CD4-positive, alpha-beta T cell treated with Interleukin-6 for 4 hours (primary cell): ENCODE data around the gene CCDC112.

ENCODE experiments used
- DNase-seq: peaks from one replicate; pipeline ENCODE4 v3.0.0-alpha.2; 2020; ENCODE audit warnings: mixed read lengths

CCDC112 gene

DNA sequence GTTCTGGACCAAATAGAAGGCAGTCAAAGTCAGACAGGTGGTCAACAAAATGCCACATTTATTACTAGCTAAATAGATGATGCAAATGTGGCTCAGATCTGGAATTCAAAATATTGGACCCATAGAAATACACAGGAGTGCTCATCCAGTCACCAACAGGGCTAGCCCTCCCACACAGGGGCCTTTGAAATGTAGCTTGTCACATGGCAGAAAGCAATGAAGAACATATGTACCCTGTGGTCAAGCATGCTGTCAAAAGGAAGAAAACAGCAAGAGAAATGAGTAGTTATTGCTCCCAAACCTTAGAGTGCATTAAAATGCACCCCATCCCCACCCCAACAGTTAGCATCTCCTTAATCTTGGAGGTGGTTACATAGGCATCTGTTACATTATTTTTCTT lies 20.9 kb upstream of the CCDC112 start:
- DNase-seq, result no peak

DNA sequence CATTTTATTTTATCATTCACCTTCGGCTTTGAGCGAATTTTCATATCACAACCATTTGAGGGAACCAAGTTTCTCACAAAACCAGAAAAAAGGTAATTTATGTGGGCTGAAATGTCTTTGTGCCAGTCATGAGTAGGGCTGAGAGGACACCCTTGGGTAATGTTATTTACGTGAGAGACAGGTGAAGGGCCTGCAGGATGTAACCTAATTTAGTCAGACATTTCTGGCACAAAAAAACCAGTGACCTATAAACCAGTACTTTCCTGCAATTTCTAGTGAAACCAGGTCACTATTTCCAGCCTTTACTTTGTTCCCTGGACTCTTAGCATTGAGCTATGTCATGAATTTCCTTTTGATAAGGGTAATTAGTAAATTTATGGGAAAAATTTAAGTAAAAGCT lies 17.2 kb upstream of the CCDC112 start:
- DNase-seq, result no peak

DNA sequence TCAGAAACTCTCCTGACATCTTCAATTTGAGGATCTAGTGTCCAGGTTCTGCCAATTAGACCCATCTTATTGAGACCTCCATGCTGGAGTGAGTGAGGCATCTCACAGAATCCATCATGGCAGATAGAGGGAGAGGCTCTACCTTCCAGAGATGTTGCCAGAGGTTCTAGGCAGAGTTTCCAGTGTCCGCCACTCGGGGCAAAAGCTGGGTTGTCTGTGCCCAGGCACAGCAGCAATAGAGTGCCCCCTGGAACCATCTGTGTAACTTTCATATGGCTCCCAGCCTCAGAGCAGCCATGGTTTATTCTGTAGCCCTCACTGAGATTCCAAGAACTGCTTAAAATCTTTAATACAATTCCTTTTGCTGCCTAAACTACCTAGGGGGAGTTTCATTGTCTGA lies 16.6 kb upstream of the CCDC112 start:
- DNase-seq, result no peak

DNA sequence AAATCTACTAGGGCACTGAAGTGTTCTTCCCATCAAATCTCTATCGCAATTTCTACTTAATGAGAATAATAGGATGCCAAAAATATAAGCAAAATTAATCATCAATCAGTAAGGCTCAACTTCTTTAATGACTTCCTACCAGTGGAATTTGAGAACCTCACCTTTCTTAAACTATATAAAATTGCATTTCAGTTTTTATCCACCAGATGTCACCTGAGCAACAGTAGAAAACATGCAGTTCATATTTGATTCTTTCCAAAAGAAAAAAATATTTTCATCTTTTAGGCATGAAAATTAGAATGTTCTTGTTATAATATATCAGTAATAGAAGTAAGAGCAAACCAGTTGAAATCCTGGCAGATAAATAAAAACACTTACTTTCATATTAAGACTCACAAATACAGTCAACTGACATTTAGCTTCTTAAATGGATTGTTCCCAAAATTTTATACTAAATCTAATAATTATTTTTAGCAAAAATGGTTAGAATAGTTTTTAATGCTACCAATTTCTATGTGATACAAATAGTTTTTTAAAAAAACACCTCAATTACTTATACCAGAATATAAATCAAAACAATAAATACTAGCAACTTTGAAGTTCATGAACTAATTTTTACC lies 13.4 kb upstream of the CCDC112 start:
- no peak for DNase-seq

DNA sequence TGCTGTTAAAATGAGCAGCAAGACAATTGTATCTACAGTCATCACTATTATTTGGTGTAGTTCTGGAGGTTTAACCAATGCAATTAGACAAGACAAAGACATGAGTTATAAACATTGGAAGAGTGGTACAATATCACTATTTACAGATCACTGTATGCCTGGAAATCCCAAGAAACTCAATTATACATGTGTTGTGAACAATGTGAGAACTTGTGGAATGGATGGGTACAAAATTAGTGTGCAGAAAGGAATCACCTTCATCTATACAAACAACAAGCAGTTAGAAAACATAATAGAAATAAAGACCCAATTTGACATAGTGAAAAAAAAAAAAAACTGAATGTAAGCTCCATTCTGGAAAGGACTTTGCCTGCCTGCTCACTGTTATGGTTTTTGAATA lies 12.4 kb upstream of the CCDC112 start:
- DNase-seq, result no peak

DNA sequence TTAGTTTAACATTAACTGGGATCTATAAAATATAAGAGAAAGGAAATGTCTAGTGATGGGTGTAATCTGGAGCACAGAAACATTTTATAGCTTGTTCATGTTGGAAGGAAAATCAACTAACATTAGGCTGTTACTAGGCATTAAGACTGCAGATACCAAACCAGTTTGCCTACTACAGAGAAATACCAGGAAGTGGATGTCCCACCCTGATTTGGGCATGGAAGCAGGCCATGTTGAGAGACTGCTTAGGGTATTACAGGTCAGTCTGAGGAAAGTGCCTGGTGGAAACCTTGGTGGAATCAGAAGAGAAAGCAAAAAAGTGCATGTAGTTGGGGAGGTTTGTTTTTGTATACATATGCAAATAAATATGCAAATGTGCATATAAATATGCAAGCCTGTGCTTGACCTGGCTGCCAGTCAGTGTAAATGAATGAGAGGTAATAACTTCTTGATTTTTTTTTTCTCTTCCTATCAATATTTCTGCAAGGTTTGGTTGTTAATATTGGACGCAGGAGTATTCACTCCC lies 9.6 kb upstream of the CCDC112 start:
- DNase-seq, result no peak

DNA sequence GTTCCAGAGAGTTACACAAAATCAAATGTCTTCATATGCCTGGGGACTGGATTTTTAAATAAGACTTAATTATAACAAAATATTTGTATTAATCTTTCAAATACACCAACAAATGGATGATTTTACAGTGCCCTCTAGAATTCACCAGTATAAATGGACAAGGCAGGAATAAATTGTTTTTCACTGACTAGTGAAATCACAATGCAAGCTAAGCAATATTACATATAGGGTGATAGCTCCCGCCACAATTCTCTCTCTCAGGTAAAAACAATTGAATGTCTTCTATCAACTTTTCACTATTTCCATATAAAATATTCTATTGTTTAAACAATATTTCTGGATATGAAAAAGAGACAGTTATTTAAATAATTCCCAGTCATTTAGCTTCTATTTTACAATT lies 8.0 kb upstream of the CCDC112 start:
- DNase-seq, result no peak

DNA sequence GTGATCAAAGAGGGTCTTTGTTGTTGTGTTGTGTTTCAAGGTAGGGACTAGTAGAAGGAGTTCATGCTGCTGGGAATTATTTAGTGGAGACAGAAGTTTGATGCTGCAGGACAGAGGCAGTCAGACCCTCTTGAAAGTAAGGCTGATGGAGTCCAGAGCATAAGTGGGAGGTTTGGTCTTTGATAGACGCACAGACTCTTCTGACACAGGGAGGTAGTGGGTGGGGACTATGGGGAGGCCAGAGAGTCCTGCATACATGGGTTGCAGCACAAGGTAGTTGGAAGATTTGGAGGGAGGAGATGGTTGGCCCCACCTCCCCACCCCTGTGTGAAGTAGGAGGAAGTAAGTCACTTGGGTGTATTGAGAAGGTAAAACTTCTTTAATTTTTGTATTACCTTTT lies 2.4 kb upstream of the CCDC112 start:
- DNase-seq, result no peak

DNA sequence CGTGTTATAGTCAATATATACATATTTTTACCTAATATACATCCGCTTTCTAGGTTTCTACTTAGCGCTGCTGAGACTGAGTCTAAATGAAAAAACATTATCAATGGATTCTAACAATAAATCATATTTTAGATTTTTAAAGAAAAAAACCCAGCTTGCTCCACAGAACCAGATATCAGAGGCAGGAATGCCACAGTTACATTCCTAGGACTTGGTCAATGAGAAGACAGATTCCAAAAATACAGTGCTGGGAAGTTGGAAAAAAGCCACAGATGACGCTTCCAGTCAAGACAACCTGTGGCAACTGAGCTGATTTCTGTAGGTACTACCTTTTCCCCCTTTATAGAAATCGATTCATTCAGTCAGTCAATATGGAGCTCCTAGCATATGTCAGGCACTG lies 577 bp upstream of the CCDC112 start:
- no peak for DNase-seq

DNA sequence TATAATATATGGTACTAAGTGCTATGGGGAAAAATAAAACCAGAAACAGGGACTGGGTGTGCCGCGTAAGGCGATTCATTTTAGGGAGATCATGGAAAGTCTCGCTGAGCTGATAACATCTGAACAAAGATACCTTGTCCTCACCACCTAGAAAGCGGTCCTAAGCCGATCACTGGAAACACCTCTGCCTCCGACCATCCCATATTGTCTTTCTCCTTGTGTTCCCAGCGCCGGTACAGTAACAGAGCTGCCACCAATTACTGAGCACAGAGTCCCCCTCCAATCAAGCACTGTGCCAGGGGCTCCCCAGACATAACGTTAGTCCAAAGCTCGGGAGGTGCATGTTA lies 704 bp downstream of the CCDC112 start:
- no peak for DNase-seq

DNA sequence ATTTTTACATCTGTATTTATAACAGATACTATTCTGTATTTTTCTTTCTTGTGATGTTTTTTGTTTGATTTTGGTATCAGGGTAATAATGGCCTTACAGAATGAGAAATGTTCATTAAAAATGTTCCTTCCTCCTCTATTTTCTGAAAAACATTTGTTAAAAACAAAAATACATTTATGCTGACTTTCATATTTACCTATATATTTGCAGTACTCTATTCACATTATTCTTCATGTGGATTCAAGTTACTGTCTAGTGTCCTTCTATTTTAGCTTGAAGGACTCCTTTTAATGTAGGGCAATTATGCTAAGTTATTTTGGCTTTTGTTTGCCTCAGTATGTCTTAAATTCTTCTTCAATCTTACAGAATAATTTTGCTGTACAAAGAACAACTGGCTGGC lies 5.1 kb downstream of the CCDC112 start:
- no peak for DNase-seq

DNA sequence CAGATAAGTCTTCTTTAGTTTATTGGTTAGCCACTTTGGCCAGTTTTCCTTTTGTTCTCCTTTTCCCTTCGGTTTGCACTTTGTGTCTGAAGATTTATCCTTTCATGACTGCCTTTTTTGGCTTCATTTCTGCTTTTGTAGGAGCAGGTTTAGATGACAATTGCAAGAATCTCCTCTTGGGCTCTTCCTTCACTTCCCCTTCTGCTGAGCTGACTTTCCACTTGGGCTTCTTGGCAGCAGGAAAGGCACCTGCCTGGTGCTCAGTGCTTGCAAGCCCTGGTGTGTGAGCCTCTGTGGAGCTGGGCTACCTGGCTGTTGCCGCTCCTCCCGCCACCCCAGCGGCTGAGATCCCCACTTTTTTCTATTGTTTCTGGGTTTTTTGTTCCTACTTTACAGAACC lies 7.3 kb downstream of the CCDC112 start:
- no peak for DNase-seq

DNA sequence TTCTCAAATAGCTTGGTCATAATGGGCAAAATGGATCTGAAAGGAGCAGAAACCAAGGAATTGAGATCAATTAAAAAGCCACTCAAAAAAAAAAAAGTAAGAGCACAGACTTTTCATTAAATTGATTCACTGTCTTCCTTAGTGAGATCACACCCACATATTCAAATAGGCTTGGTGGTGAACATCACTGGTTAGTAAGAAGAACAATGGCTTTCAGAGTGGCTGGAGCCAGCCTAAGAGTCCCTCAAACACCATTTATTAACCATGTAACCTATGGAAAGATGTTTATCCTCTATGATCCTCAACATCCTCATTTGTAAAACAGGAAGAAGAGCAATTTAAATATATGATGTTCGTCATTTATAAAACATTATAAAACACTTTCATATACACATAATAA lies 12.4 kb downstream of the CCDC112 start:
- no peak for DNase-seq

DNA sequence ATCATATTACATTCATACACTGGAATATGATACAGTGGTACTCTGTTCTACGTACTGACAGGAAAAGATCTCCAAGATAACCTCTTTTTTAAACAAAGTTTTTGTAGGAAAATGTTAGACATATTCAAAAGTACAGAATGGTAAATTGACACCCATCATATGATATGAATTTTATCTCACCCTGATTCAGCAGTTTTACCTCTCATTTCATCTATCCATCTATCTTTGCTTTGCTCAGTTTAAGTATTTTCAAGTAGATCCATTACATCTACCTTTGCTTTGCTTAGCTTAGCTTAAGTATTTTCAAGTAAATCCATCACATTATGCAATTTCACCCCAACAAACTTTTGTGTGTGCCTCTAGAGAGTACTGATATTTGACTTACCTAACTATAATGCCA lies 14.3 kb downstream of the CCDC112 start:
- no peak for DNase-seq

DNA sequence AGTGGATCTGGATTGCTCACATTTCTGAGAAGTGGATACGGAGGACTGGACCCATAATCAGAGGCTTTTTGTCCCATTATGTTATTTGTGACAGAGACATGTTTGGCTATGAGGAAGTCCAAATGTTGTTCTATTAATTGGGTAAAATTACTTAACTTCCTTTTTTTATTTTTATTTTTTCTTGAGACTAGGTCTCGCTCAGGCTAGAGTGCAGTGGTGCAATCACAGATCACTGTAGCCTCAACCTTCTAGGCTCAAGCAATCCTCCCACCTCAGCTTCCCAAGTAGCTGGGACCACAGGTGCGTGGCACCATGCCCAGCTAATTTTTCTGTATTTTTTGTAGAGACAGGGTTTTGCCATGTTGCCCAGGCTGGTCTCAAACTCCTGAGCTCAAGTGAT lies 21.9 kb downstream of the CCDC112 start:
- no peak for DNase-seq

DNA sequence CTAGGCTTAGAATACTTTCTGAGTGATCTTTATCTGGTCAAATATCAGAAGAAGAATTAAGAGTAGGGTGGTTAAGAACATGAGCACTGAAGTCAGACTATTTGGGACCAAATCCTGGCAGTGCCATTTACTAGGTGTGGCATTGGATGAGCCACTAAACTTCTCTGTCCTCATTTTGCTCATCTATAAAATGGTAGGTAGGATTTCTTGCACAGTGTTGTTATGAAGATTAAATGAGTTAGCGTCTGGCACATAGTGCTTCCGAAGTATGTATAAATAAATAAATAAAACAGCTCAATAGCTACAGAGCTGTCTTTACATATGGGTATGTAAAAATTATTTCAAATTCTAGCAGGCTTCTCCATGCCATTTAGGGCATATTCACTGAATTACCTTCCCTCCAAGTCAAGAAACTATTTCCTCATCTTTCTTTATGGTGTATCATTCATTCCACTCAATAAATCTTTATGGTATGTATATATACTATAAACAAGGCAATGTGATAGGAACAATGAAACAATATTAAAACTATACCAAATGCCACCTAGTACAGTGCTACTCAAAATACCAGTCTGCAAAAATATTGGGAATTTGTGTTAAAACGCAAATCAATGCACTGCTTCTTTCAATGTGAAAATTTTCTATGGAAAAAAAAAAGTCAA lies 24.0 kb downstream of the CCDC112 start:
- DNase-seq, result no peak

DNA sequence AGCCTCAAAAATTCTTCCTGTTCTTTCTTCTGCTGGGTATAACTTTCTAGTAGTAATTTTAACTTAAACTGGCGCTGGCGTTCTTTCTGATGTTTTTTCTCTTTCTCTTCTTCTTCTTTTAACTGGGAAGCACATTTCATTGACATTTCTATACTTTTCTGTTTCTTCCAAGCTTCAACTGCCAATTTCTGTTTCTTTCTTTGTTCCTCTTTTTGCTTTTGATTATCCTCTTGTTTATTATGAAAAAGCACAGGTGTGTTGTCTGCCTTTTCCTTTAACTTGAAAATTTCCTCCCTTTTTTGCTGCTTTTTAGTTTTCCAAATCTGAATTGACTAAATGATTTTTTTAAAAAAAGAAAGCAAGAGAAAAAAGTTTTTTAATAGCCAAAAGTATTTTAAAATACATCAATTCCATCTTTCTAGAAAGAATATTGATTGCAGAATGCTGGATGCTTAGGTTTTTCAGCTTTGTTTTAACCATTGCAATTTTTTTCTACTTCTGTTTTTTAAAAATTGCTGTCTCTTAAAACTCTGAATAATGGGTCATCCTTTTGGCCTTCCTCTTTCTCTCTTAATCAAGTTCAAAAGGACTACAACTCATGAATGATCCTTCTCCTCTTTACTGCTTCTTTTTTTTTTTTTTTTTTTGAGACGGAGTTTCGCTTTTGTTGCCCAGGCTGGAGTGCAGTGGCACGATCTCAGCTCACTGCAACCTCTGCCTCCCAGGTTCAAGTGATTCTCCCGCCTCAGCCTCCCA lies 25.0 kb downstream of the CCDC112 start:
- DNase-seq, result no peak

DNA sequence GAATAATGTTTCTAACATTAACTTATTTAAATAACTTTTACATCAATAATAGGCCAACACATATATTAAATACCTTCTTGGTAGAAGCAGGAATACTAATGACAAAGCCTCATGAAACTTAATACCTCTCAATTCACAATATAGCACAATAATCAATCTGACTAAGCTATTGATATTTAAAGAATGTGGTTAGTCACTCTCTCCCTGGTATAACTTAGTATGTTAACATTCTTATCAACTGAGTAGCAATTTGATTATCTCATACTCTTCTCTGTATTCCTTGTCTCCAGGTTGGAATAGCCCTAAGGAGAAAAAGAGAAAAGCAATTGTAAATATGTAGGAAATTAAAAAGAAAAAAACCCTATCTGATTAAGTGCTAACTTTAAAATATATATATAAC lies 28.8 kb downstream of the CCDC112 start:
- DNase-seq, result no peak

DNA sequence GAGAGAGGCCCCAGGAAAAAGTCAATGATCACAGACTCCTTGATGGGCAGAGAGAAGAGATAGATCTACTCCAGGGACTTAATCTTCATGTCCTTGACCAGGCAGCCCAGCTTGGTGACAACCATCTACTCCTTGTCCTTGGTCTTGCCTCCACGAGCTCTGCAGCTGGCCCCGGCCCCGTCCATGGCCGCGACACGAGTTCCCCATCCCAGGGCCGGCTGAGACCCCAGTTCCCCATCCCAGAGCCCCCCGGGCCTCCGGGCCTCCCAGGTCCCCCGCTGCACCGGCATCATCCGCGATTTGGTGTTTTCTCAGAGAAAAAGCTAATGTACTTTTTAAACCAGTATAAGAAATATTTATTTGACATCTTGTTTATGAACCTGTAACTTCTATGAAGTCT lies 31.2 kb downstream of the CCDC112 start:
- DNase-seq, result no peak

DNA sequence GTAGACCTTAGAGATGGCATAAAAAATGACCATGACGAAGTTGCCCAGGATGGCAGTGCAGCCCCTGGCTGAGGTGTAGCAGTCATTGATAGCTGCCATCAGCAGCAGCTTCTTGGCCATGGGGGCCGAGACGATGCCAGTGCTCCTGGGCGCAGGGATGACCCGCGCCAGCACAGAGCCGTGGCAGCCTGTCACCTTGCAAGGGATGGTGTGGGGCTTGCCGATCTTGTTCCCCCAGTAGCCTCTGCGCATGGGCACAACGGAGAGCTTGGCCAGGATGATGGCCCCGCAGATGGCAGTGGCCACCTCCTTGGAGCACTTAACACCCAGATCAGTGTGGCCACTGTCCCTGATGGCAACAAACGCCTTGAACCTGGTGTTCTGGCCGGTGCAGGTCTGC lies 31.7 kb downstream of the CCDC112 start:
- DNase-seq, result no peak

DNA sequence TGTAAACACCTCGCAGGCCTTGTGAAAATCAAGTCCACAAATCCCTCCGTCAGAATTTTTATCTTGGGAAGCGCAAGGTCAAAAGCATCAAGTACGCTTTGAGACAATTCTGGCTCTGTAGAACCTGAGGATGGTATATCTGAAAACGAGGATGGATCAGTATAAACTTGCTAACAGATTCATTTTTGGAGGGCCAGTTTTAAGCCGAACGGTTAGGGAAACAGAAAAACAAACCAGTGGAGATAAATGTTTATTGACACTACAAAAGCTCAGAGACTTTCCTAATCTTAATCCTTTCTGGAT lies 33.4 kb downstream of the CCDC112 start:
- no peak for DNase-seq

DNA sequence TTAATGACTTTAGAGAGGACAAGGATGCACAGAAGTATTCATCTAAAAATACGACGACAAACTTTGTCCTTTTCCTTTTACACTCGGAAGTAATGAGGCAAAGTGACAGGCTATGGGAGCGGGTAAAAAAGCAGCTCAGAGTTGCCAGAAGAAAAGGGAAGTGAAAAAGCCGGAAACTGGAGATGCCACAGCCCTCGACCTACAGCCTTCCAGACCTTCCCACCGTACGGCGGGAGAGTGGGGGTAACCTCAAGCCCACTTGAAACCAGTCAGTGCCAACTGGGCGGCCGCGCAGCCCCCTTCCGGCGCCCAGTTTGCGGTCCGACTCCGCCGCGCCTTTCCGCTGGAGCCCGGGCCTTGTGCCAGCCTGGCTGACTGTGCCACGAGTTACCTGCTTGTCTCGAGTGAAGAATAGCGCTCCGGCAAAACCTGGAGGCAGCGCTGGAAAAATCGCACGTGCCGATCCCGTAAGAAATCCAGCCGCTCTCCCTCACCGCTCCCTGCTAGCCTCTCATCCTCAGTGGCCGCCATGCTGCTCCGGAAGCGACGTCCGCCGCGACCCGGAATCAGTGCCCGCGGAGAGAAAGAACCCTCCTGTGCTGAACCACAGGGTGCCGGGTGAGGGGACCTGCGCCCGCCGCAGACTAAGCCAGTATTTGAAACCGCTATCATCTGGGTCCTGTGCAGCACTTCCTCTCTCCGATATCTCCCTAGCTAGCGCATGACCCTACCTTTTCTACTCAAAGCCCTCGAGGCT lies 34.0 kb downstream of the CCDC112 start, which contains the start of gene PGGT1B:
TSS of gene PGGT1B (minus strand) at position 557 of the 757 bp plus-strand sequence. CDS start at position 531, 26 bp downstream.
- peak; percentile 74 for DNase-seq

DNA sequence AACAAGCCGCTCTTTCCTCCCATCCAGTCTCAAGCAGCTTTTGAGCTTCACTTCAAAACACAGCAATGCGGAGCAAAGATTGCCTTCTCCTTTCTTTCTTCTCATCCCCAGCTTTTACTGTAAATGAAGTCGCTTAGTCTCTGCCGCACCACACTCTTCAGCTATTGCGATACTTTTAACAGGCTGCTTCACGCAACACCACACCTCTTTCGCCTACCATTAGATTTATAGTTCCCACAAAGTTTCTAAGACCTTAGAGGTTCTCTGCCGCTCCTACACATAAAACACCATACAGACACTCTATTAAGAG lies 34.5 kb downstream of the CCDC112 start:
- DNase-seq, result no peak

DNA sequence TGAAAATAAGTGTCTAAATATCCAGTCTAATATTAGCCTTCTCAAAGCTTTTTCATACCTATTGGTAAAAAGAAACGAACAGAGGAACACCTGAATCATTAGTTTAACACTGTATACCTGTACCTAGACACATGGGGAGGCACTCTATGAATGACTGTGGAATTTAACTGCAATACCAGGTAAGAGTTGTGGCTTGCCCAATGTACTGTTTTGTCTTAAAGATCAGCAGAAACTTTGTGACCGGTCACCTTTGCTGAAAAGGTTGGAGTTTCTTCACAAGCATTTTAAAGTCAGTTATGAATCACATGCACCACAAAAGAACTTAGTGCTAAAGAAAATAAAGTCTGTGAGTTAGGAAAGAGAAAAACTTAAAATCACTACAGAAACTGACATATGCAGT lies 36.2 kb downstream of the CCDC112 start:
- DNase-seq, result no peak
